HepG2 (cell line): ENCODE data around the gene AFF1. TPM values are rescaled to one million over a fixed set of nuclear protein-coding genes. Genes with fewer than 3 reads are reported as not detected.
A peak's percentile ranks its signal among the peaks of the same experiment; 100 is the strongest.

Experiments
- ATF4 ChIP-seq, 2 experiments: fragments of 450-650 bp in 1 of 2; sonication (generic) in 1 of 2; formaldehyde crosslinking; IDR thresholded peaks; 2 replicates each; pipeline versions ENCODE4 v1.5.0 to v1.8.0; 2020 to 2022; ENCODE audit warnings: mild to moderate bottlenecking in 1 of 2, missing genetic modification reagents in 1 of 2
- CEBPZ ChIP-seq: IDR thresholded peaks from 2 replicates; pipeline ENCODE4 v1.6.1; 2012; ENCODE audit warnings: low read length, improper control_type of control experiment
- EZH2 ChIP-seq: conservative IDR thresholded peaks from 2 replicates; pipeline ENCODE4 v1.6.1; 2012; ENCODE audit warnings: mild to moderate bottlenecking, low read depth, low read length, moderate library complexity
- HDAC1 ChIP-seq: sonication (generic); formaldehyde crosslinking; IDR thresholded peaks from 2 replicates; pipeline ENCODE4 v1.5.1; 2020; ENCODE audit warnings: mild to moderate bottlenecking, missing genetic modification reagents
- HMGA1 ChIP-seq: sonication (generic); formaldehyde crosslinking; conservative IDR thresholded peaks from 2 replicates; pipeline ENCODE4 v1.4.0; 2020; ENCODE audit warnings: missing genetic modification reagents
- KDM2A ChIP-seq: sonication (generic); formaldehyde crosslinking; IDR thresholded peaks from 2 replicates; pipeline ENCODE4 v1.4.0; 2020; ENCODE audit warnings: low read depth, missing genetic modification reagents, borderline replicate concordance
- NFYB ChIP-seq: sonication (generic); formaldehyde crosslinking; IDR thresholded peaks from 2 replicates; pipeline ENCODE4 v1.4.0; 2020; ENCODE audit warnings: missing genetic modification reagents
- PHF21A ChIP-seq: sonication (generic); formaldehyde crosslinking; IDR thresholded peaks from 2 replicates; pipeline ENCODE4 v1.5.0; 2020; ENCODE audit warnings: mild to moderate bottlenecking, missing genetic modification reagents
- SRY ChIP-seq: sonication (generic); formaldehyde crosslinking; IDR thresholded peaks from 2 replicates; pipeline ENCODE4 v1.8.0; 2022; ENCODE audit warnings: mild to moderate bottlenecking, missing genetic modification reagents
- TEAD2 ChIP-seq: sonication (generic); formaldehyde crosslinking; IDR thresholded peaks from 2 replicates; pipeline ENCODE4 v1.9.0; 2021; ENCODE audit warnings: missing genetic modification reagents
- ZBTB26 ChIP-seq: IDR thresholded peaks from 2 replicates; pipeline ENCODE4 v1.6.1; 2016; ENCODE audit warnings: missing compliant biosample characterization, missing genetic modification reagents, borderline replicate concordance
- ZNF136 ChIP-seq: sonication (generic); formaldehyde crosslinking; IDR thresholded peaks from 2 replicates; pipeline ENCODE4 v1.8.1; 2022; ENCODE audit warnings: low read depth, mild to moderate bottlenecking, moderate library complexity, missing genetic modification reagents
- ZNF20 ChIP-seq: sonication (generic); formaldehyde crosslinking; IDR thresholded peaks from 2 replicates; pipeline ENCODE4 v1.4.0; 2020; ENCODE audit warnings: mild to moderate bottlenecking, moderate library complexity, missing genetic modification reagents
- ZNF205 ChIP-seq: IDR thresholded peaks from 2 replicates; pipeline ENCODE4 v1.6.1; 2018; ENCODE audit warnings: missing biosample characterization, missing genetic modification reagents
- ZNF264 ChIP-seq: sonication (generic); formaldehyde crosslinking; IDR thresholded peaks from 2 replicates; pipeline ENCODE4 v1.4.0; 2020; ENCODE audit warnings: missing genetic modification reagents
- ZNF383 ChIP-seq: sonication (generic); formaldehyde crosslinking; IDR thresholded peaks from 2 replicates; pipeline ENCODE4 v1.4.0; 2020; ENCODE audit warnings: missing genetic modification reagents, mild to moderate bottlenecking, borderline replicate concordance
- ZNF557 ChIP-seq: sonication (generic); formaldehyde crosslinking; IDR thresholded peaks from 2 replicates; pipeline ENCODE4 v1.4.0; 2020; ENCODE audit warnings: missing genetic modification reagents
- ZNF703 ChIP-seq: sonication (generic); formaldehyde crosslinking; IDR thresholded peaks from 2 replicates; pipeline ENCODE4 v1.5.1; 2020; ENCODE audit warnings: missing genetic modification reagents, mild to moderate bottlenecking, moderate library complexity, borderline replicate concordance
- ZUFSP ChIP-seq: sonication (generic); formaldehyde crosslinking; IDR thresholded peaks from 2 replicates; pipeline ENCODE4 v1.9.0; 2021; ENCODE audit warnings: missing genetic modification reagents, mild to moderate bottlenecking, borderline replicate concordance
- polyA plus RNA-seq, 8 experiments: library from polyadenylated mRNA; depleted of rRNA in 3 of 8; stranded (reverse) in 7 of 8; unstranded in 1 of 8; fragments of >200 nt; fragmentation: Illumina TruSeq in 4 of 8; extraction: Trizol in 4 of 8; gene quantifications; 2 replicates each; pipeline versions ENCODE4 v1.2.1 to v1.2.3, GENCODE V29; 2011 to 2016; ENCODE audit warnings: low read depth in 4 of 8, missing spikeins in 1 of 8, mixed read lengths in 1 of 8; ENCODE audit not compliant: insufficient read depth in 1 of 8
- total RNA-seq, 5 experiments: library from RNA; depleted of rRNA; stranded (reverse); fragments of >200 nt; fragmentation: Illumina TruSeq; extraction: Trizol; gene quantifications; 2 replicates each; pipeline ENCODE4 v1.2.3, GENCODE V29; 2016; ENCODE audit warnings: low read depth in 1 of 5
- TF ChIP-seq, protein P1 (sequence below): sonication (generic); formaldehyde crosslinking; IDR thresholded peaks from 2 replicates; pipeline ENCODE4 v1.8.1; 2023; ENCODE audit warnings: mild to moderate bottlenecking, inconsistent platforms, moderate library complexity, missing genetic modification reagents, borderline replicate concordance

The AFF1 gene
- total and polyA plus RNA-seq, 2 of the 13 experiments (the other 11 are each of a cell fraction or from before 2014, with no cell fraction given), result 15.5 to 15.9 TPM

DNA sequence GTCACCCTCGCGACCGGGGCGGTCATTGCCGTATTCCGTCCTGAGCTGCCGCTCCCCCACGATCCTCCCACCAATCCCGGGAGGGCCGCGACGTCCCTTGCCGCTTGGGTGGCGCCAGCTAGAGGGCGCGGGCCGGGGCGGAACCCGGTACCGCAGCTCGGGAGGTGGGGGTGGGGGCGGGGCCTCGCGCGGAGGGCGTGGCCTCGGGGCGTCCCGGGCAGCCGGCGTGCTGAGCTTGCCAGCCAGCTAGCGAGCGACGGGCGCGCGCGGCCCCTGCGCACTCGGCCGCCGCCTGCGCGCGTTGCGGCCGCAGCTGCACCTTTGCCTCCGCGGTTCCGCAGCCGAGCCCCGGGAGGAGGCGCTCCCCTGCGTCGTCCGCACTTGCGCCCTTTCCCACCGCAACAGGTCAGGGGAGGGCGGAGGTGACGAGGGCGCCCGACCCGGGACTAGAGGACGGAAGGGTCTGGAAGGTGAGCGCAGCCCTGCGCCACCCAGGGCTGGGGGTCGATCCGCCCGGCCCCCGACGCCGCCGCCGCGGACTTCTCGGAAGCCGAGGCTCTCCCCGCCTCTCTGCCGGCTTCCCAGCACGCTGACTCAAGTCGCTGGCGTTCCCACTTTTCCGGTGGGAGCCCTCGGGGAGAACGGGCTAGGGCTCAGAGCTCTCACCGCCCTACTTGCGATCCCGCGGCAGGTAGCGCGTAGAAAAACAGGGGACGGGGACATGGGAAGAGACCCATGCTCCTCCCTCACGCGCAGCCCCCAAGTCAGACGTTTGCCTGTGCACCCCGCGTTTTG is at the start of gene AFF1 (continued):
- TF ChIP-seq CEBPZ (no peak), ZNF136 (CRISPR knock-in tag) (no peak), KDM2A (peak; percentile 86), ZNF703 (CRISPR knock-in tag) (no peak), ZUFSP (no peak), PHF21A (CRISPR knock-in tag) (peak; percentile 52; the same call in 1 of the 2 replicates), ZNF205 (CRISPR knock-in tag) (no peak), SRY (CRISPR knock-in tag) (no peak; the same call in 1 of the 2 replicates), ZNF20 (CRISPR knock-in tag) (no peak), ZNF264 (no peak), ZNF383 (CRISPR knock-in tag) (no peak), ATF4 (CRISPR knock-in tag; IDR thresholded peaks at IDR 0.05) (peak in 1 of 2 experiments; percentile 76; a peak in 1 of 4 replicates), NFYB (CRISPR knock-in tag) (no peak; the same call in 1 of the 2 replicates), HMGA1 (CRISPR knock-in tag) (no peak), HDAC1 (peak; percentile 66), ZBTB26 (no peak), TEAD2 (CRISPR knock-in tag) (no peak), EZH2 (no peak), ZNF557 (CRISPR knock-in tag) (no peak)
- TF ChIP-seq, protein P1, sequence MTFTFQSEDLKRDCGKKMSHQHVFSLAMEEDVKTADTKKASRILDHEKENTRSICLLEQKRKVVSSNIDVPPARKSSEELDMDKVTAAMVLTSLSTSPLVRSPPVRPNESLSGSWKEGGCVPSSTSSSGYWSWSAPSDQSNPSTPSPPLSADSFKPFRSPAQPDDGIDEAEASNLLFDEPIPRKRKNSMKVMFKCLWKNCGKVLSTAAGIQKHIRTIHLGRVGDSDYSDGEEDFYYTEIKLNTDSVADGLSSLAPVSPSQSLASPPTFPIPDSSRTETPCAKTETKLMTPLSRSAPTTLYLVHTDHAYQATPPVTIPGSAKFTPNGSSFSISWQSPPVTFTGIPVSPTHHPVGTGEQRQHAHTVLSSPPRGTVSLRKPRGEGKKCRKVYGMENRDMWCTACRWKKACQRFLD (CRISPR knock-in tag), result no peak; the same call in 1 of the 2 replicates
